Breast epithelium (tissue), 4 donors: ENCODE data around the gene CHST8. TPM values are rescaled to one million over a fixed set of nuclear protein-coding genes. Genes with fewer than 3 reads are reported as not detected.

Experiments
- DNase-seq, 2 donors: peaks; one replicate each; pipeline ENCODE4 v3.0.0-alpha.2; 2019; ENCODE audit warnings: low spot score in 2 of 2
- H3K27ac ChIP-seq, 2 donors: fragments of 200-600 bp; sonication (generic) in 1 of 2; one replicate each; pipeline ENCODE4 v1.5.1; 2016 to 2019; ENCODE audit warnings: mild to moderate bottlenecking in 1 of 2
- H3K27me3 ChIP-seq, 2 donors: fragments of 200-600 bp; sonication (generic) in 1 of 2; one replicate each; pipeline versions ENCODE4 v1.5.1 to v1.6.0; 2017 to 2019; ENCODE audit warnings: control low read depth in 1 of 2, mild to moderate bottlenecking in 1 of 2
- H3K36me3 ChIP-seq: fragments of 200-600 bp; one replicate; pipeline ENCODE4 v1.5.1; 2019
- H3K4me1 ChIP-seq, 2 donors: fragments of 200-600 bp; sonication (generic); one replicate each; pipeline ENCODE4 v1.5.1; 2016 to 2019; ENCODE audit warnings: control low read depth in 1 of 2
- H3K4me3 ChIP-seq, 3 donors: fragments of 200-600 bp; sonication (generic); 1 replicate in 2 of 3; 2 replicates in 1 of 3; pipeline ENCODE4 v1.5.1; 2016 to 2019; ENCODE audit warnings: mild to moderate bottlenecking in 3 of 3, moderate library complexity in 2 of 3
- H3K9me3 ChIP-seq, 2 donors: fragments of 200-600 bp; sonication (generic) in 1 of 2; one replicate each; pipeline ENCODE4 v1.5.1; 2016 to 2019; ENCODE audit warnings: control low read depth in 1 of 2
- CTCF ChIP-seq, 3 donors: fragments of 450-650 bp; IDR thresholded peaks; one replicate each; pipeline ENCODE4 v1.5.1; 2016 to 2017; ENCODE audit warnings: antibody characterized with exemption in 3 of 3, mild to moderate bottlenecking in 3 of 3, moderate library complexity in 3 of 3
- POLR2A ChIP-seq: fragments of 450-650 bp; IDR thresholded peaks from one replicate; pipeline ENCODE4 v1.6.1; 2016; ENCODE audit warnings: antibody characterized with exemption, mild to moderate bottlenecking, moderate library complexity
- POLR2AphosphoS5 ChIP-seq, 3 donors: sonication (generic); formaldehyde crosslinking; IDR thresholded peaks; one replicate each; pipeline ENCODE4 v1.6.1; 2017; ENCODE audit warnings: antibody characterized with exemption in 3 of 3
- intact Hi-C: fragments of 100-400 bp; cut with DNase I; formaldehyde crosslinking; loops from one replicate; pipeline ENCODE4 v1.15.1; 2023; ENCODE audit warnings: low total_unique reads
- total RNA-seq, 3 donors: library from RNA; depleted of rRNA; stranded (reverse); fragments of >200 nt; gene quantifications; one replicate each; pipeline ENCODE4 v1.1.0, GENCODE V29; 2016

Gene CHST8
- 10 to 100 TPM in 1 of 3 donors, 1 to 10 TPM in 1, under 1 TPM in 1; 0.16 to 14.1 (median 1.6) TPM for total RNA-seq

- TF ChIP-seq POLR2AphosphoS5 (IDR thresholded peaks at IDR 0.05) (no peak), CTCF (IDR thresholded peaks at IDR 0.05) (no peak), POLR2A (no peak)
- Histone ChIP-seq H3K9me3 (no peaks in the 10 kb centered on the region), H3K27ac (no peak within 1 kb of the TSS), H3K36me3 (no peaks in the 10 kb centered on the region), H3K27me3 (peaks cover 0 to 82% of the 10 kb centered on the region in 2 donors), H3K4me1 (peaks cover 0 to 10% of the 10 kb centered on the region in 2 donors), H3K4me3 (peak within 1 kb of the TSS; percentile 43 to 75 (median 54))
- intact Hi-C loops = no loop called here
- no peak for DNase-seq
Measured at GRCh38 chr19:33621811-33622504, at the start of gene CHST8. CHST8 (plus strand) TSS chr19:33621953; CDS start chr19:33689262, 67,309 bp downstream.

GRCh38 chr19:33572929-33573328, 48.8 kb upstream of the CHST8 start:
- Histone ChIP-seq H3K4me3 (no peak overlapping the region), H3K27me3 (peaks cover 0 to 6% of the 10 kb centered on the region in 2 donors), H3K9me3 (peaks cover 0 to 12% of the 10 kb centered on the region in 2 donors), H3K27ac (no peak overlapping the region), H3K36me3 (no peaks in the 10 kb centered on the region), H3K4me1 (no peaks in the 10 kb centered on the region)
- no peak for DNase-seq
- intact Hi-C loops = no loop called here
- TF ChIP-seq POLR2A (no peak), POLR2AphosphoS5 (IDR thresholded peaks at IDR 0.05) (no peak), CTCF (IDR thresholded peaks at IDR 0.05) (no peak)

- intact Hi-C loops = no loop called here
- peaks cover 0 to 6% of the 10 kb centered on the region in 2 donors for H3K27me3 ChIP-seq
Measured at GRCh38 chr19:33574824-33575223, 46.9 kb upstream of the CHST8 start.

GRCh38 chr19:33578697-33579096, 43.1 kb upstream of the CHST8 start:
- DNase-seq = no peak
- Histone ChIP-seq H3K4me3 (no peak overlapping the region), H3K27ac (no peak overlapping the region), H3K36me3 (no peaks in the 10 kb centered on the region), H3K9me3 (peaks cover 0 to 12% of the 10 kb centered on the region in 2 donors), H3K4me1 (no peaks in the 10 kb centered on the region), H3K27me3 (no peaks in the 10 kb centered on the region)
- TF ChIP-seq POLR2A (no peak), CTCF (IDR thresholded peaks at IDR 0.05) (no peak), POLR2AphosphoS5 (IDR thresholded peaks at IDR 0.05) (no peak)
- intact Hi-C loops = no loop called here

More at GRCh38 chr19:33574824-33575223, 46.9 kb upstream of the CHST8 start:
- H3K9me3 ChIP-seq = peaks cover 0 to 12% of the 10 kb centered on the region in 2 donors
- no peaks in the 10 kb centered on the region for H3K36me3 ChIP-seq
- no peak overlapping the region for H3K4me3 ChIP-seq
- H3K4me1 ChIP-seq = no peaks in the 10 kb centered on the region
- TF ChIP-seq CTCF (IDR thresholded peaks at IDR 0.05) (no peak), POLR2AphosphoS5 (IDR thresholded peaks at IDR 0.05) (no peak), POLR2A (no peak)
- H3K27ac ChIP-seq = no peak overlapping the region
- DNase-seq = no peak

GRCh38 chr19:33580026-33580644, 41.6 kb upstream of the CHST8 start:
- no peaks in the 10 kb centered on the region for H3K4me1 ChIP-seq
- H3K9me3 ChIP-seq = peaks cover 0 to 3% of the 10 kb centered on the region in 2 donors
- H3K4me3 ChIP-seq = no peak overlapping the region
- DNase-seq = peak; percentile 27 to 68
- H3K36me3 ChIP-seq = no peaks in the 10 kb centered on the region
- no peak for TF ChIP-seq CTCF (IDR thresholded peaks at IDR 0.05)
- intact Hi-C loops = no loop called here
- H3K27me3 ChIP-seq = no peaks in the 10 kb centered on the region
- peak overlapping the region in 1 of 2 donors; percentile 0 for H3K27ac ChIP-seq
